Measurements from ENCODE around the gene SUZ12.
"Not testable (repeated sequence)": the region's sequence is repeated elsewhere in the genome, so short reads cannot be mapped to it uniquely, and the experiment has no call there.

SUZ12 gene

DNA sequence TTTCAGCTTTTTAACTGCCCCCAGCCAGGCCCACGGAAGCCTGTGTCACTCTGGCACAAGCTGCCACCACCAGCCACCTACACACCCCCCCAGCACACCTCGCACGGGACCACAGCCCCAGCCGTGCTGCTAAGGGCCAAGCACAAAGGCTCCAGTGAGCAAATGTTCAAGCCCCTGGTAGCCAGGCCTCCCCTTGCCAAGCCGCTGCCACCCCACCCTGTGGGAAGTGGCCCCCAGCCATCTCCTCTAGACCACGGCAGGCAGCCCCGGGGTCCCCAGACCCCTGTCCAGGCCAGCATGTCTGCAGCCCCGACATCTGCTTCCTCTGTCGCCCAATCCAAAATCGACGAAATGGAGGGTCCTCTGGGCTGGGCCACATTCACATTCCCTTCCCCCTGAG is 105.5 kb downstream of the SUZ12 start:
- not testable (repeated sequence) for DNase-seq

DNA sequence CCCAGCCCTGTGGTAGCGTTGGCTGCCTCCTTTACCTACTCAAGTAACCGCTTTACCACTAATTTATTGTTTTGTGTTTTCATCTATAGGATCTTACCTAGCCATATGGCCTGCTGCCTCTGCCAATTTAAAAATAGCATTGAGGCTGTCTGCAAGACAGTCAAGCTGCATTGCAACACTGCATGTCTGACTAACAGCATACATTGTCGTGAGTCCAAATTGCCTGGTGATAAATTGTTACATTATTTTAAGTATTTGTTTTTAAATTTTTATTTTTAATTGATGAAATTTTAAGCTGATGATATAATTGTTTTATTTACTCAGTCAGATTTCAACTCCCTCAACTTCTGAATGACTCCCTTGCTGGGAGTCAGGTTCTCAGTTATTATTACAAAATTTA is 108.8 kb downstream of the SUZ12 start:
- not testable (repeated sequence) for DNase-seq

DNA sequence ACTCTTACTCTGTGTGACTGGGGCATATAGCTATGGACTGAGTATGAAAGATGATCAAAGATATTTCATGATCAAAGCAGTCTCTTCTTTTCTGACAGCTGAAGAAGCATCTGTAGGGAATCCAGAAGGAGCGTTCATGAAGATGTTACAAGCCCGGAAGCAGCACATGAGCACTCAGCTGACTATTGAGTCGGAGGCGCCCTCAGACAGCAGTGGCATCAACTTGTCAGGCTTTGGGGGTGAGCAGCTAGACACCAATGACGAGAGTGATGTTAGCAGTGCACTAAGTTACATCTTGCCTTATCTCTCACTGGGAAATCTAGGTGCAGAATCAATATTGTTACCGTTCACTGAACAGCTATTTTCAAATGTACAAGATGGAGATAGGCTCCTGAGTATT is 110.9 kb downstream of the SUZ12 start:
- DNase-seq: not testable (repeated sequence)

All from stimulated activated CD4-positive, alpha-beta T cell treated with anti-CD3 and anti-CD28 coated beads, Interleukin-15, amount 100 ng/mL, for 24 hours (primary cell).